ENCODE results near the gene CENPA. TPM values are rescaled to one million over a fixed set of nuclear protein-coding genes. Genes with fewer than 3 reads are reported as not detected.

Gene CENPA
- polyA plus RNA-seq, 1 experiment: 9.3 TPM

GRCh38 chr2:26801328-26801727, 15.5 kb downstream of the CENPA start:
- no peak for DNase-seq (ENCODE audit: low read depth, low spot score)
- CTCF ChIA-PET: interaction anchor here (0.9 kb wide), 1 partner anchor 45 kb away, joined by 3 read pairs; no protein-coding TSS in a partner anchor
- H3K27ac ChIP-seq (ENCODE audit: low read depth, low read length): no peak overlapping the region
- H3K9me3 ChIP-seq (ENCODE audit: control insufficient read depth, insufficient read depth, low read length): no peaks in the 10 kb centered on the region
- POLR2A ChIA-PET: interaction anchor here (0.6 kb wide), 1 partner anchor 31 kb away, joined by 5 read pairs; no protein-coding TSS in a partner anchor
- no peak overlapping the region for H3K4me3 ChIP-seq (ENCODE audit: low read depth, low read length)
- no peaks in the 10 kb centered on the region for H3K27me3 ChIP-seq (ENCODE audit: control insufficient read depth, insufficient read depth, low read length)
- TF ChIP-seq CTCF (IDR thresholded peaks at IDR 0.05; ENCODE audit: low read depth, low read length): no peak

- Histone ChIP-seq H3K27me3 (ENCODE audit: control insufficient read depth, insufficient read depth, low read length) (no peaks in the 10 kb centered on the region), H3K4me3 (ENCODE audit: low read depth, low read length) (no peak overlapping the region), H3K9me3 (ENCODE audit: control insufficient read depth, insufficient read depth, low read length) (no peaks in the 10 kb centered on the region), H3K27ac (ENCODE audit: low read depth, low read length) (no peak overlapping the region)
- no peak for DNase-seq (ENCODE audit: low read depth, low spot score)
- ChIA-PET POLR2A (interaction anchor here (0.6 kb wide), 1 partner anchor 31 kb away, joined by 5 read pairs; no protein-coding TSS in a partner anchor), CTCF (interaction anchor here (0.9 kb wide), 1 partner anchor 45 kb away, joined by 3 read pairs; no protein-coding TSS in a partner anchor)
- TF ChIP-seq CTCF (IDR thresholded peaks at IDR 0.05; ENCODE audit: low read depth, low read length): no peak
These were observed 15.9 kb downstream of the CENPA start for GRCh38 chr2:26801796-26802195.

GRCh38 chr2:26805241-26805676, 19.4 kb downstream of the CENPA start:
- POLR2A ChIA-PET: interaction anchor here (0.6 kb wide), 1 partner anchor 492 kb away, joined by 3 read pairs; no protein-coding TSS in a partner anchor
- Histone ChIP-seq H3K27me3 (ENCODE audit: control insufficient read depth, insufficient read depth, low read length) (peaks cover 3% of the 10 kb centered on the region), H3K4me3 (ENCODE audit: low read depth, low read length) (no peak overlapping the region), H3K9me3 (ENCODE audit: control insufficient read depth, insufficient read depth, low read length) (no peaks in the 10 kb centered on the region), H3K27ac (ENCODE audit: low read depth, low read length) (no peak overlapping the region)
- no peak for TF ChIP-seq CTCF (IDR thresholded peaks at IDR 0.05; ENCODE audit: low read depth, low read length)
- CTCF ChIA-PET: no interaction called here
- peak; percentile 26 for DNase-seq (ENCODE audit: low read depth, low spot score)

- Histone ChIP-seq H3K27ac (ENCODE audit: low read depth, low read length) (no peak overlapping the region), H3K27me3 (ENCODE audit: control insufficient read depth, insufficient read depth, low read length) (peaks cover 7% of the 10 kb centered on the region), H3K4me3 (ENCODE audit: low read depth, low read length) (no peak overlapping the region), H3K9me3 (ENCODE audit: control insufficient read depth, insufficient read depth, low read length) (no peaks in the 10 kb centered on the region)
- DNase-seq (ENCODE audit: low read depth, low spot score): no peak
- no peak for TF ChIP-seq CTCF (IDR thresholded peaks at IDR 0.05; ENCODE audit: low read depth, low read length)
- POLR2A ChIA-PET: no interaction called here
- CTCF ChIA-PET: no interaction called here
These were observed 22.1 kb downstream of the CENPA start for GRCh38 chr2:26807788-26808460.

GRCh38 chr2:26809211-26809610, 23.4 kb downstream of the CENPA start:
- H3K9me3 ChIP-seq (ENCODE audit: control insufficient read depth, insufficient read depth, low read length): peaks cover 3% of the 10 kb centered on the region; the same call in 1 of the 2 replicates
- H3K4me3 ChIP-seq (ENCODE audit: low read depth, low read length): no peak overlapping the region
- DNase-seq (ENCODE audit: low read depth, low spot score): no peak
- no peak for TF ChIP-seq CTCF (IDR thresholded peaks at IDR 0.05; ENCODE audit: low read depth, low read length)
- no peak overlapping the region for H3K27ac ChIP-seq (ENCODE audit: low read depth, low read length)
- H3K27me3 ChIP-seq (ENCODE audit: control insufficient read depth, insufficient read depth, low read length): peaks cover 7% of the 10 kb centered on the region
- ChIA-PET CTCF (no interaction called here), POLR2A (no interaction called here)

Measured in AG04450 (cell line).